Activated CD8-positive, alpha-beta memory T cell treated with anti-CD3 and anti-CD28 coated beads for 36 hours (primary cell): ENCODE measurements around the gene PGM5. TPM values are rescaled to one million over a fixed set of nuclear protein-coding genes. Genes with fewer than 3 reads are reported as not detected.
"Not testable (repeated sequence)": the region's sequence is repeated elsewhere in the genome, so short reads cannot be mapped to it uniquely, and the experiment has no call there.

Experiments
- CTCF ChIA-PET: fragments of 350-600 bp; sonication (Branson Sonifier 250); formaldehyde crosslinking; loops from one replicate; lab custom pipeline; 2021; ENCODE audit warnings: antibody characterized with exemption; lab: Charles Lee
- POLR2A ChIA-PET: fragments of 350-600 bp; sonication (Branson Sonifier 250); formaldehyde crosslinking; loops from one replicate; lab custom pipeline; 2021; ENCODE audit warnings: antibody characterized with exemption; lab: Charles Lee
- total RNA-seq, 2 experiments: library from RNA; stranded (reverse); gene quantifications; one replicate each; pipeline ENCODE4 v1.2.3, GENCODE V29; 2021

The PGM5 gene
- total RNA-seq, 2 experiments from 2014 or later: not detected

- POLR2A ChIA-PET, CTCF ChIA-PET: not testable (repeated sequence)
Observed at GRCh38 chr9:68366933-68367547, 10.6 kb downstream of the PGM5 start.

GRCh38 chr9:68375789-68376188, 19.4 kb downstream of the PGM5 start:
- CTCF ChIA-PET, POLR2A ChIA-PET: not testable (repeated sequence)

GRCh38 chr9:68377723-68378122, 21.3 kb downstream of the PGM5 start:
- POLR2A ChIA-PET, CTCF ChIA-PET: not testable (repeated sequence)

GRCh38 chr9:68383894-68384293, 27.5 kb downstream of the PGM5 start:
- POLR2A ChIA-PET, CTCF ChIA-PET: not testable (repeated sequence)

GRCh38 chr9:68389558-68389957, 33.1 kb downstream of the PGM5 start:
- POLR2A ChIA-PET, CTCF ChIA-PET: not testable (repeated sequence)

- CTCF ChIA-PET, POLR2A ChIA-PET: not testable (repeated sequence)
Observed at GRCh38 chr9:68390737-68391136, 34.3 kb downstream of the PGM5 start.

- POLR2A ChIA-PET, CTCF ChIA-PET: not testable (repeated sequence)
Observed at GRCh38 chr9:68396411-68397094, 40.1 kb downstream of the PGM5 start.

- CTCF ChIA-PET, POLR2A ChIA-PET: not testable (repeated sequence)
Observed at GRCh38 chr9:68397095-68397423, 40.6 kb downstream of the PGM5 start.

- POLR2A ChIA-PET, CTCF ChIA-PET: not testable (repeated sequence)
Observed at GRCh38 chr9:68397796-68398195, 41.4 kb downstream of the PGM5 start.

- CTCF ChIA-PET, POLR2A ChIA-PET: not testable (repeated sequence)
Observed at GRCh38 chr9:68398324-68398723, 41.9 kb downstream of the PGM5 start.

- POLR2A ChIA-PET: not testable (repeated sequence)
Observed at GRCh38 chr9:68404421-68405185, 48.2 kb downstream of the PGM5 start.

GRCh38 chr9:68411865-68412264, 55.5 kb downstream of the PGM5 start:
- CTCF ChIA-PET, POLR2A ChIA-PET: not testable (repeated sequence)

More at GRCh38 chr9:68404421-68405185, 48.2 kb downstream of the PGM5 start:
- CTCF ChIA-PET: not testable (repeated sequence)

- POLR2A ChIA-PET, CTCF ChIA-PET: not testable (repeated sequence)
Observed at GRCh38 chr9:68412754-68413153, 56.3 kb downstream of the PGM5 start.

- CTCF ChIA-PET, POLR2A ChIA-PET: not testable (repeated sequence)
Observed at GRCh38 chr9:68415065-68415464, 58.7 kb downstream of the PGM5 start.

- CTCF ChIA-PET: interaction anchor here (0.6 to 1.9 kb wide), 2 partner anchors 10 to 12 kb away, joined by 3 to 4 read pairs; no protein-coding TSS in a partner anchor
- POLR2A ChIA-PET: no interaction called here
Observed at GRCh38 chr9:68416936-68417564, 60.6 kb downstream of the PGM5 start.

GRCh38 chr9:68417762-68418161, 61.4 kb downstream of the PGM5 start:
- POLR2A ChIA-PET: no interaction called here

GRCh38 chr9:68418259-68418845, 61.9 kb downstream of the PGM5 start:
- POLR2A ChIA-PET: no interaction called here
- CTCF ChIA-PET: interaction anchor here (1.9 kb wide), 1 partner anchor 11 kb away, joined by 4 read pairs; no protein-coding TSS in a partner anchor

More at GRCh38 chr9:68417762-68418161, 61.4 kb downstream of the PGM5 start:
- CTCF ChIA-PET: interaction anchor here (0.6 to 1.9 kb wide), 2 partner anchors 9 to 12 kb away, joined by 3 to 4 read pairs; no protein-coding TSS in a partner anchor

- ChIA-PET POLR2A (no interaction called here), CTCF (no interaction called here)
Observed at GRCh38 chr9:68419901-68420300, 63.5 kb downstream of the PGM5 start.

- CTCF ChIA-PET: interaction anchor here (0.7 kb wide), 1 partner anchor 9 kb away, joined by 3 read pairs; no protein-coding TSS in a partner anchor
- POLR2A ChIA-PET: no interaction called here
Observed at GRCh38 chr9:68426755-68427154, 70.3 kb downstream of the PGM5 start.
